UCSD-AML1 (cell line): ENCODE results near the gene METTL15.
"Not testable (repeated sequence)": the region's sequence is repeated elsewhere in the genome, so short reads cannot be mapped to it uniquely, and the experiment has no call there.

Experiments used
- DNase-seq: peaks from one replicate; lab custom pipeline; 2025; ENCODE audit not compliant: unreplicated experiment; lab: John Stamatoyannopoulos, UW

The METTL15 gene

DNA sequence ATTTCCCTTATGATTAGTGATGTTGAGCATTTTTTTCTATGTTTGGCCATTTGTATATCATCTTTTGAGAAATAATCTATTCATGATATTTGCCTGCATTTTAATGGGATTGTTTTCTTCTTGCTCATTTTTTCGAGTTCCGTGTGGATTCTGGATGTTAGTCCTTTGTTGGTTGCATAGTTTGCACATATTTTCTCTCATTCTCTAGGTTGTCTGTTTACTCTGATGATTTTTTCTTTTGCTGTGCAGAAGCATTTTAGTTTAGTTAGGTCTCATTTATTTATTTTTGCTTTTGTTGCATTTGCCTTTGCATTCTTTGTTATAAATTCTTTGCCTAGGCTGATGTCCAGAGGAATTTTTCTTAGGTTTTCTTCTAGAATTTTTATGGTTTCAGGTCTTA lies 87.3 kb downstream of the METTL15 start:
- no peak for DNase-seq

DNA sequence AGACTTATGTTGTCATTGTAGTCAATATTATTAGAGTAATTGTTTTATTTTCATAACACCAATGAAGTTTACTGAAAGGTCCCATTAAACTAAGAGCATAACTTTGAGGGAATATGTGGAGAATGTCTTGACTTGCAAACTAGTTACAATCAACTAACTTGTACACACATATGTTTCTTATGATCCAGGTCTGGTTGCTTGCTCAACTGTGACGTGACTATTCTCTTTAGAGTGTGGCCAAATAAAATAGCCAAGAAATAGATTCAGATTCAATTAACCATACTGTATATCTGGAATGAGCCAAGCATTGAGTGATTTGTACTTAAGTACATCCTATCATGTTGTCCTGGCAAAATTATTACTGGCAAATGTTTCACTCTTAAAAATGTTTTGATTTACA lies 101.7 kb downstream of the METTL15 start:
- DNase-seq: no peak

DNA sequence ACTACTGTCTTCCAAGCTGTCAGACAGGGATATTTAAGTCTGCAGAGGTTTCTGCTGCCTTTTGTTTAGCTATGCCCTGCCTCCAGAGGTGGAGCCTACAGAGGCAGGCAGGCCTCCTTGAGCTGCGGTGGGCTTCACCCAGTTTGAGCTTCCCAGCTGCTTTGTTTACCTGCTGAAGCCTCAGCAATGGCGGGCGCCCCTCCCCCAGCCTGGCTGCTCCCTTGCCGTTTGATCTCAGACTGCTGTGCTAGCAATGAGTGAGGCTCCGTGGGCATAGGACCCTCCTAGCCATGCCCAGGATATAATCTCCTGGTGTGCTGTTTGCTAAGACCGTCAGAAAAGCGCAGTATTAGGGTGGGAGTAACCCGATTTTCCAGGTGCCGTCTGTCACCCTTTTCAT lies 113.9 kb downstream of the METTL15 start:
- DNase-seq: not testable (repeated sequence)

DNA sequence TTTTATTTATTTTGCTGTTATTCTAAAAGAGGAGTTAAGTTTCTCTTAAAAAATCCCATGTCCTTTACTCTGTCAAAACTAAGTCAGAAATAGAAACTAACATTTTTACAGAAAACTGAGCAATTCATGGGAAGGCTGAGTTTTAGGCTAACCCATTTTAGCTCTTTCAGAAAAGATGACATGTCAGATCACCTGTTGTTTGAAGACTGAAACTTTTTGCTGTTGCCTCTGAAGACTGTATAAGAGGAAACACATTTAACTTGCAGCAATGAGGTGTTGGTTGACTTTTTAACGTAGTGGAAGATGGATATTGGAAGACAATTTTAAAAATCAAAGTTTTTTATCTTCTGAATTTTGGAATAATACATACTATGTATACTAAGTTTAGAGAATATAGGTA lies 115.4 kb downstream of the METTL15 start:
- no peak for DNase-seq

DNA sequence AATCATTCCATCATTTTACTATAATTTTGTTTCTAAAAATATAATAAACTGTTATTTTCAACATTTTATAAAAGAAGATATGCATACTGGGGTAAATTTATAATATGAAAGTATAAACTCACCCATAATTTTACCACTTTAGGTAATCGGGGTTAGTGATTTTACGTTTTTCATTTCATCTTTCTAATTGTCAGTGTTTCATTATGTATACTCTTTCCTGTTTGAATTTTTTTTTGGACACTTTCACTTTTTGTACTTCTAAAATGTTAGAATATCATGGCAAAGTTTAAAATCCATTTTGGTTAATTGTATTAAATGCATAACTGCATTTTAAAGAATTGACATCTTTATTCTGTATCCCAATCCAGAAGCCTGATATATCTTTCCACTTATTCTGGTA lies 115.8 kb downstream of the METTL15 start:
- no peak for DNase-seq

DNA sequence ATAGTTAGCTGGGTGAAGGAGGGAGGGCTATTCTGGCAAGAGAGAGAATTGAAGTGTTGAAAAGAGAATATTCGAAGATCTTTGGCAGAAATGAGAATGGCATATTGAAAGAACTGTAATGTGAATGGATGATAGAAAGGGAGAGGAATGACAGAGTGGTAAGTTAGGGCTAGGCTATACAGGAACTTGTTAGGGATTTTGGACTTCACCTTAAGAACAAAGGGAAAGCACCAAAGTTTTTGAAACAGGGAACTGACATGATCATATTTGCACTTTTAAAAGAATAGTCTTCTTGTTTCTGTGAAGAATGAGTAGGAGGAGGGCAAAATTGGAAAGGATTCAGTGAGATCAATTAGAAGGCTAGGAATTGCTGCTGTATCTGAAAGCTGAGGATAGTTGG lies 119.3 kb downstream of the METTL15 start:
- DNase-seq: no peak

DNA sequence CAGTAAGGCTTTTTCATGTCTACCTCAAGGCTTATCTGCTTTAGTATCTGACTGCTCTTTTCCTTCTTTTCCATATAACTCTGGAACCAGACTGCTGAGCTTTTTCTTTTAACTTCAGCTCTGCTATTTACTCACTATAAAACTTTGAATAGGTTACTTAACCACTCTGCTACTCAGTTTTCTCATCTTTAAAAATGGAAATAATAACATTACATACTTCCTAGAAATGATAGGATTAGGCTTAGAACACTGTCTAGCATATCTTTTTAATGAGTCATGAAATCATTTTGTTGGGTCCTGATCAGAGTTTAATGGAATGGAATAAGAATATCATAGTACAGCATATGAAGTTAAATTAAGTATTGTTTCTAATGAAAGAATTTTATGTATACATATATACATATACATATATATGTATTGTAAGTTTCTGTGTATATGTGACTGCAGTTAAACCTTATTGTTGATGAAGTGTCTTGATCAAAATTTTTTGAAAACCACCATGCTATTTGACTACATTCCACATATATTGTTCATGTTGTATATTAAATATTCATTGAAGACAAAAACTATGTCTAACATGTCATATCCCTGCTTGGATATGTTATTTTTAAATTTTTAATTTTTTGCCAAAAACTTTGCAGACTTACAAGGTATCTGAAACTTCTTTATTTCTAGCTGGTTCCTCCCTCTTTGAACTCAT lies 120.2 kb downstream of the METTL15 start:
- no peak for DNase-seq

DNA sequence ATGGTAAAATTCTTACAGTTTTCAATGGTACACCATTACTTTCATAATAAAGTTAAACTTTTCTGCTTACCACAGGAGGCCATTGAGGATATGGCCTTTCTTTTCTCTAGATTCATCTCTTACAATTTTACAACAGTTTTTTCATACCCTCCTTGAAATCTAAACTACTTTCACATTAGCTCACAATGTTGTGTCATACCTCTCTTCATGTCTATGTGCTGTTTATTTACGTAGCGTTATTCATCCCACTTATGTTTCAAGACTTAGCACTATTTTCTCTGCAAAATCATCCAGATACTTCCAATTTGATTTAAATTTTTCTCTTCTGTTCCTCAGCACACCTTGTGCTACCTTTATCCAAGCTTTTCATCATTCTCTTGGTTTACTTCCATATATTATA lies 123.3 kb downstream of the METTL15 start:
- no peak for DNase-seq

DNA sequence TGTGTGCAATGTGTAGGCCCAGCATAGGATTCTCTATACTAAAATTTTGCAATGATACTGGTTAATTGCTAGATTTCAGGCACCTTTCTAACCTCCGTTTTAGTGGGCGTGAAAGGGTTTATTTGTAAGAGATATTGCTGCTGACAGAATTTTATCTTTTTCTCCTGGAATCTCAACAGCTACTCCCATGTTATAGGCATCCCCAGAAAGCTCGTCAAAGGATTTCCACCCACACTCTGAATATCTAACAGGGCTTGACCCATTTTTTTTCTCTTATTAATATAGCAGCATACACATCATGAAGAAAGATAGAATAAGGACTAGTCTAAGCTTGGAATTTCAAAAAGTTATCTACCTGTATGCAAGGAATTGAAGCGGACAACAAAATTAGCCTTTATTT lies 124.5 kb downstream of the METTL15 start:
- no peak for DNase-seq

DNA sequence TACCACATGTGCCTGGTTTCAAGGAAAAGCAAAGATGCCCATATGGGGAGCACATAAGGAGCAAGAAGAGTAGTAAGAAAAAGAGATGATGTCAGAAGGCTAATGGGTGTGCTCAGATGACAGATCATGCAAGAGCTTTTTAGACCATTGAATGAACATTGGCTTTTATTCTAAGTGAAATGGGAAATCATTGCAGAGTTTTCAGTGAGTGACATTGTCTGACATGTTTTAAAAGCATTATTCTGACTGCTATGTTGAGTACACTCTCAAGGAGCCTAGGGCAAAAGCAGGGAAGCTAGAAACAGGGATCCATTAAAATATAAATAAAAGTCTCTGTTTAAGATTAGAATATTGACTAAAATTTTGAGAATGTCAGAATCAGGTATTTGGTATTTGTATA lies 133.6 kb downstream of the METTL15 start:
- no peak for DNase-seq

DNA sequence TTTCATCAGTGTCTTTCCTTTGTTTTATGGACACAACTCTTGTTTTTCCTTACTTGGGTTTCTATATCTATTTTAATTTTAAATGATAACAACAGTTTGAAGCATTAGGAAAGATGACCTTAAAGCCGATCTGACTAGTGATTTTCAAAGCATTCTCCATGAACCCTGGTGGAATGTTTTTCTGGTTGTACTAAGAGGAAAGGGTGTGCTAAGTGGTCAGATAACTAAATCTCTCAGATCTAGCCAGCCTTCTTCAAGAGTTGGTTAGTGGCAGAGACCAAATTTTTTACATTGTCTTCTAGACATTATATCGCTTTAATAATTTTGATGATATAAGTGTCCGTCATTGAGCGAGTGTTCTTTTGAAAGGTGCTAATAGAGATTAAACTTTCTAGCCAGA lies 134.4 kb downstream of the METTL15 start:
- no peak for DNase-seq

DNA sequence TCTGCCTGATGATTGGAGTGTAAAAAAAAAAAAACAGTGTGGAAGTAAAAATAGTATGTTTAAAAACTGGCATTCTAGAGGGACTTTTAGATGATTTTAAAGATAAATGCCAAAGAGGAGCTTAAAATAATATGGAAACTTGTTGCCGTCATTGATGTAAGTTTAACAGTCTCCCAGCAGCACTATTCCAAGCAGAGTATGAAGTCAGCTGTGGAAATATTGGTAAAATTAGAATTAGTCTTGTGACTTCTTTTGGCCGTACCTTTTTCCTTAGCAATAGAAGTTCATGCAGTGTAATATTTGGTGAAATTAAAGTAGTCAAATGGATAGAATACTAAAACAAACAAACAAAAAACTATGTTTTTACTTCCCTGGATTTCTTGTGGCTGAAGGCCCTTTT lies 134.9 kb downstream of the METTL15 start:
- no peak for DNase-seq

DNA sequence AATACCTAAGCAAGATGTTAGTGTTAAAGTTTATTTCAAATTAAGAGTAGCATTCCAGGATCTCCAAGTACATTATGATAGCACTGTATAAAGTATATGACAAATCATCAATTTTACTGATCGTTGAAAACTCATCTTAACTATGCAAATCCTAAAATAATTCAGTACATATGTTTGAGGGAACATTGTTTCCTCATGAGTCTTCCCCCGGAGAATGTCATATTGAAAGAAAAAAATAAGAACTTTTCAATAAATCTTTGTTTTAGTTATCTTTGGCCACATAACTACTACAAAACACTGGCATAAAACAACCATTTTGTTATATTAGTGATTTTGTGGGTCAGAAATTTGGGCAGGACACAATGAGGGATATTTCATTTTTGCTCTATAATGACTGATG lies 135.4 kb downstream of the METTL15 start:
- no peak for DNase-seq

DNA sequence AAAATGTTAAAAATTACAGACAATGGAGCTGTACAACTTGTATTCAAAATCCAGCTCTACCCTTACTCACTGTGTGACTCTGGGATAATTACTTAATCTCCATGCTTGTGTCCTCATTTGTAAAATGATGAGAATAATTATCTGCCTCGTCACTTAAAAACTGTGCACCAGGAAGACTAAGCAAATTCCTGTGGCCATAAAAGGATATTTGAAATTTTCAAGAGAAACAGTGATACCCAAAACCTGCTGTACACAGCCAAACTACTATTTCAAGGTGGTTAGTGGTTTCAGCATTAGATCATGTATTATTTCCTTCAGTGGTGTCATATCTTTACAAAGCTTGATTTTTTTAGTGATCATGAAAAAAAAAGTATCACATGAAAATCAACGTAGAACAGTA lies 136.9 kb downstream of the METTL15 start:
- no peak for DNase-seq

DNA sequence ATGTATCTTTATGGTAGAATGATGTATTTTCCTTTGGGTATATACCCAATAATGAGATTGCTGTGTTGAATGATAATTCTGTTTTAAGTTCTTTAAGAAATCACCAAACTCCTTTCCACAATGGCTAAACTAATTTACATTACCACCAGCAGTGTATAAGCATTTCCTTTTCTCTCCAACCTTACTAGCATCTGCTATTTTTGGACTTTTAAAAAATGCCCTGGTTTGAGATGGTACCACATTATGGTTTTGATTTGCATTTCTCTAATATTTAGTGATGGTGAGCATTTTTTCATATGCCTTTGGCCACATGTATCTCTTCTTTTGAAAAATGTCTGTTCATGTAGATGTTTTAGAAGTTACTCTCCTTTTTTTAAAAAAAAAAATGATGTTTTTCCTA lies 142.0 kb downstream of the METTL15 start:
- DNase-seq: no peak

DNA sequence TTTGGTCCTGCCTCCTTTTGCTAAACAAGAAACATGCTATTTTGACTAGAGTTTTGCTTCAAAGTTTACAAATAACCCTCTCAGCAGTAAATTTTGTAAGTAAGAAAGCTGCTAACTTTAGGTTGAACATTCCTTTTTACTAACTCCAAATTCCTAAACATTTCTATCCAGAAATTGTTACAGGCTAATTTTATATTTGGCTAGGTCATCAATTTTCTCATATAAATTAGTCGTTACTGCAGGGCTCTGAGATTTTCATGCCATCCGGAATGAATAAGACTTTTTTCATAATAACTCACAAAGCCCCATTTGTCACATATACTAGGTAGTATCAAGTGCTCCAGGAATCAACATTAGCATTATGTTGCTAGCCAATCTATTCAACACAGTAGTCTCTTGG lies 143.1 kb downstream of the METTL15 start:
- DNase-seq: no peak

DNA sequence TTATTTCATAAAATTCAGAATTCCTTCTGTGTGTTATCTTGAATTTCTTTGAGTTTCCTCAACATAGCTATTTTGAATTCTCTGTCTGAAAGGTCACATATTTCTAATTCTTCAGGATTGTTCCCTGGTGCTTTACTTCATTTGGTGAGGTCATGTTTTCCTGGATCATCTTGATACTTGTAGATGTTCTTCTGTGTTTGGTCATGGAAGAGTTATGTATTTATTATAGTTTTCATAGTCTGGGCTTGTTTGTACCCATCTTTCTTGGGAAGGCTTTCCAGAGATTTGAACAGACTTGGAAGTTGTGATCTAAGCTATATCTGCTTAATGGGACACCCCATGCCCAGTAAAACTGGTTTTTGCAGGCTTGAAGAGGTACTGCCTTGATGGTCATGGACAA lies 149.6 kb downstream of the METTL15 start:
- DNase-seq: no peak

DNA sequence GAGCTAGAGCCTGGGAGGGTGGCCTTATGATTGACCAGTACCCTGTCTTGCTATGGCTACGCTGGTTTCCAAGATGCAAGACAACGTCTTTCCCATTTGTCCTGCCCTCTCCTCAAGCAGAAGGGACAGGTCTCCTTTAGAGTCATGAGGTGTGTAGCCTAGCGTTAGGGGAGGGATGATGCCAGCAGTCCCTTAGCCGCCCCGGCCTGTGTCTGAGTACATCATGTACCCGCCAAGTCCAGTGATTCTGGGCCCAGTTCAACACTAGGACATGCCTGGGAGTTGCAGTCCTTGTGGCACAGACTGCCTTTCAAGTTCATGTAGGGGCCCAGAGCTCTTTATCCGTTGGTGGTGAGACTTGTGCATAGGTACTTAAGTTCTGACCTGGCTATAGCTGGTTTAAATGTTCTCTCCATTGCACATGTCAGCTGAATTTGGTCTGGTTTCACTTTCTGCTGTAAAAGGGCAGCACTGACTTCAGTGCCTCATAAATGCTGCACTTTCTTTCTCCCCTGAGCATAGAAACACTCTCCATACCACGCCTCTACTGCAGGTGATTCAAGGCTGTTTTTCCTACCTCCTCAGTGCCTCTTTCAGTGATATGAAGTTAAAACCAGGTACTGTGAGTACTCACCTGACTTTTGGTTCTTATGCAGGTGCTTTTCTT lies 151.1 kb downstream of the METTL15 start:
- no peak for DNase-seq

DNA sequence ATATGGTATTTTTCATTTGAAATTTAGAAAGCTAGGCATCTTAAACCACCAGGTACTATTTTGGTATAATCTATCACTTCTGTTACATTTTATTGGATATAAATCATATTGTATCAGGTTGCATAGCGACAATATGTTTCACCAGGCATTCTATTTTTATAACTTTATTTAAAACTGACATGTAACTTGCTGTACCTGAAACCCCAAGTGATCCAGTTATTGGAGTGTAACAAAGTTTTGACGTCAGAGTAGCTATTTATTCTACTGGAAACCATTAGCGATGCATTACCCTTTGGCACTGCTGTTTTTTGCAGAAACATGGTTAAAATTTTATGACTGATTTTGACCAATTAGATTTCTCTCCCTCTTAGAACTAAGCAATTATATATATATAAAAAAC lies 160.7 kb downstream of the METTL15 start:
- DNase-seq: no peak

DNA sequence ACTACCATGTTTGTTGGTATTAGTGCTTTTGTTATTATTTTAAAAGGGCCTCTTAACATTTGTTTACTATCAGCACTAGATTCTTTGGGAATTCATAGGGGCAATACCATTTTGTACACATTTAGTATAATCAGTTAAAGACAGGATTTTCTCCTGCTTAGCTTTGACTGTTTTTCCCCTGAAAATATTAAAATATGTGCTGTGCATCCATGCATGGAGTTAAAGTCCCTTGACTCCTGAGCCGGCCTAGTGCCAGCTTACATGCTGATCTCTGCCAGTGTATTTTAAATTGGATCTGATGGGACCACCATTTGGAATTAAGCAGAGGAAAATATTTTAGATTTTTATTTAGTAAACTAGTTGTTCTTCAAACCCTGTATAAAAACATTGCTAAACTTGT lies 161.4 kb downstream of the METTL15 start:
- DNase-seq: no peak

DNA sequence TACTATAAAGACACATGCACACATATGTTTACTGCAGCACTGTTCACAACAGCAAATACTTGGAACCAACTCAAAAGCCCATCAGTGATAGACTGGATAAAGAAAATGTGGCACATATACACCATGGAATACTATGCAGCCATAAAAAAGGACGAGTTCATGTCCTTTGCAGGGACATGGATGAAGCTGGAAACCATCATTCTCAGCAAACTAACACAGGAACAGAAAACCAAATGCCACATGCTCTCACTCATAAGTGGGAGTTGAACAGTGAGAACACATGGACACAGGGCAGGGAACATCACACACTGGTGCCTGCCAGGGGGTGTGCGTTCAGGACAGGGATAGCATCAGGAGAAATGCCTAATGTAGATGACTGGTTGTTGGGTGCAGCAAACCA lies 164.1 kb downstream of the METTL15 start:
- DNase-seq: not testable (repeated sequence)

DNA sequence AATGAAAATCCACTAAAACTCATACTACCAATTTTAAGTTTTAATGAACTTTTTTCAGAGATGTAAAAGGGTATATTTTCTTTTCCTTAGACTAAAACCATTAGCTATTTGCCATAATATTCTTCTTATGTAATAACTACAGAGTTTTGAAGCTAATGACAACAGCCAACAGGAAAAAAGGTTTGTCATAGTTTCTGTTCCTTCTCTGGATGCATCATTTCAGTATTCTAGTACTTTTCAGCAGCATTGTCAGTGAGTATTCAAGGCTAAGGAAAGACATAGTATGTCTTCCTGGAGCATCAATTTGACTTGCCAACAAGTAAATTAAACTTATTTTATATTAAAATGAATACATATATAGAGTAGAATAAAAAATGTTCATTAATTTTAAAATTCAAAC lies 166.0 kb downstream of the METTL15 start:
- DNase-seq: no peak

DNA sequence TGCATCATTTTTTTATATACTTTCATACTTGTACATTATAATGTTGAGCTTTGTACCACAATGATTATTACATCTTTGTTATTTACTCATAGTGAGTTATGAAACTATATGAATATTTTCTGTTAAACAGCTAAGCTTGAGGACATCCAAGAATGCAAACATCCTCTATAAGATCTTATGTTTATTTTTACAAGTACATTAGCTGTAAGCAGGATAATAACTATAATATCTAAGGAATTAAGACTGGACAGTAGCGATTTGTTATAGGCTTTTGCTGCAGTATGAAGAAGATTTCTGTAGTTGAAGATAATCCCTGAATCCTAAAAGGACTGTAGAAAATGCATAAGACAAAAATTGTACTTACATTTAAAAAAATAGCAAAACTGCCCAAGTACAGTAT lies 176.0 kb downstream of the METTL15 start:
- no peak for DNase-seq
